GM12875 (cell line): ENCODE data around the gene STEAP3.

Source experiments
- H3K4me3 ChIP-seq: one replicate; pipeline ENCODE4 v1.5.1; 2011; ENCODE audit warnings: low read depth, low read length, control low read depth
- CTCF ChIP-seq: IDR thresholded peaks from 2 replicates; pipeline ENCODE4 v1.5.1; 2011; ENCODE audit warnings: low read depth, mild to moderate bottlenecking, control low read depth, inconsistent platforms, low read length, moderate library complexity, borderline replicate concordance; ENCODE audit not compliant: insufficient read depth

Gene STEAP3, protein sequence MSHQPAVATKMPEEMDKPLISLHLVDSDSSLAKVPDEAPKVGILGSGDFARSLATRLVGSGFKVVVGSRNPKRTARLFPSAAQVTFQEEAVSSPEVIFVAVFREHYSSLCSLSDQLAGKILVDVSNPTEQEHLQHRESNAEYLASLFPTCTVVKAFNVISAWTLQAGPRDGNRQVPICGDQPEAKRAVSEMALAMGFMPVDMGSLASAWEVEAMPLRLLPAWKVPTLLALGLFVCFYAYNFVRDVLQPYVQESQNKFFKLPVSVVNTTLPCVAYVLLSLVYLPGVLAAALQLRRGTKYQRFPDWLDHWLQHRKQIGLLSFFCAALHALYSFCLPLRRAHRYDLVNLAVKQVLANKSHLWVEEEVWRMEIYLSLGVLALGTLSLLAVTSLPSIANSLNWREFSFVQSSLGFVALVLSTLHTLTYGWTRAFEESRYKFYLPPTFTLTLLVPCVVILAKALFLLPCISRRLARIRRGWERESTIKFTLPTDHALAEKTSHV

DNA sequence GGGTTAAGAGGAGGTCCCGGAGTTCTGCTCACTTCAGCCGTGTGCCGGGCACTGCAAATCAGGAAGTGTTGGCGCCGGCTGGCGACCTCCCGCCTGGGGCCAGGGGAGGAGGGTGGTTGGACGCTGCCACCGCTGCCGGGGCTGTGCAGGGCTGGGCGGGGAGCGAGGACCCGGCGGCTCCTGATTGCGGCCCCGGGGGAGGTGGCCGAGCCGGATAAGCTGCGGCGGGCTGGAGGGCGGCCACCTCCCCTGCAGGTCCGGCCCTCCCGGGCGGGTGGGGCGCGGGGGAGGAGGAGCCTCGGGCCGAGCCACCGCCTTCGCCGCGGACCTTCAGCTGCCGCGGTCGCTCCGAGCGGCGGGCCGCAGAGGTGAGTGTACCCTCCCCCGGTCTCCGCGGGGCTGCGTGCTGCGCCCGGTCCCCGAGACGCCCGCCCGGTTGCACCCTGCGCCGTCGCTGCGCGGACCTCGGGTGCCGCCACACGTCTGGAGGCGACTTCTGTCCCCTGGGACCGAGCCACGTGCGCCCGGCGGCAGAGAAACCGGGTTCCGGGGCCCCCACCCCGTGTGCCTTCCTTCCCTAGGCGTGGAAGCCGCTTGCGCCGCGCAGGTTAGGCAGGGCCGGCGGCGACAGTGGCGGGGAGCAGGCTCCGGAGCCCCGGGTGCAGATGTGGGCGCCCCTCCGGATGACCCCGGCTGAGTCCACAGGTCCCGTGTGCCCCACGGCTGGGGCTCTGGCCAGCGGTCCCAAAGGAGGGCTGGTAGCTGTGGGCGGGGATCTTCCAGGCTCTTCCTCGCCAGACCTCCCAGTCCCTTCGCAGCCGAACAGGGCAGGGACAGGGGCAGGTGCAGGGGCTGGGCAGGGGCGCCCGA, at the start of gene STEAP3:
Gene STEAP3, plus strand, starts transcription at position 314 of the 870 bp plus-strand sequence. CDS start 7,179 bp downstream, outside the sequence.
- H3K4me3 ChIP-seq = peak within 1 kb of the TSS; percentile 51
- no peak for TF ChIP-seq CTCF

GRCh38 chr2:119174216-119174992, 49.2 kb upstream of the STEAP3 start:
- TF ChIP-seq CTCF = peak; percentile 92
- no peak overlapping the region for H3K4me3 ChIP-seq

GRCh38 chr2:119174993-119175347, 48.7 kb upstream of the STEAP3 start:
- no peak for TF ChIP-seq CTCF
- no peak overlapping the region for H3K4me3 ChIP-seq

DNA sequence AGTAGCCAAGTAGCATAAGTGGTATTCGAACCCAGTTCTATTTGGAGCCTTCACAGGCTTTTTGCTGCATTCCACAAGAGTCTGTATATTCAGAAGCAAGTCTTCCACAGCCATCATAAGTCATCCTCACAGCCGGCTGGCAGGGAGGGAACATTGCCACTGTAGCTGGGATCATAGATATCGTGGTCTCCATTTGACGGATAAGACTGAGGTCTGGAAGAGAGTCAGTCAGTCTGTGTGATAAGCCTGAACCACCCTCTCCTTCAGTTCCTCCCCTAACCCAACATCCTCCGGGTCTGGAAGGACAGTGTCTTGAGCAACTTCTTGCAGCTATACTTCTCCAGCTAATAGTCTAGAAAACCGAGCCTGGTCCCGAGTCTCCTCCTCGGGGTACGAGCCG, 48.1 kb upstream of the STEAP3 start:
- no peak for TF ChIP-seq CTCF
- no peak overlapping the region for H3K4me3 ChIP-seq

GRCh38 chr2:119177171-119177837, 46.3 kb upstream of the STEAP3 start:
- H3K4me3 ChIP-seq = no peak overlapping the region

More at GRCh38 chr2:119177171-119177837, 46.3 kb upstream of the STEAP3 start:
- no peak for TF ChIP-seq CTCF
